Thoracic aorta (tissue), 2 donors: ENCODE data around the gene NUMA1. TPM values are rescaled to one million over a fixed set of nuclear protein-coding genes. Genes with fewer than 3 reads are reported as not detected.

Source experiments
- ATAC-seq: fragments of 150-250 bp; one replicate; pipeline ENCODE4 v1.8.0; 2017; ENCODE audit warnings: low read depth; ENCODE audit not compliant: insufficient number of reproducible peaks, low FRiP score
- DNase-seq: peaks from one replicate; pipeline ENCODE4 v3.0.0-alpha.2; 2020; ENCODE audit warnings: low spot score
- H3K27ac ChIP-seq, 2 donors: fragments of 200-600 bp; sonication (generic); 1 replicate in 1 of 2; 2 replicates in 1 of 2; pipeline ENCODE4 v1.5.1; 2016; ENCODE audit warnings: mild to moderate bottlenecking in 2 of 2, moderate library complexity in 2 of 2
- H3K27me3 ChIP-seq: fragments of 200-600 bp; sonication (generic); replicated peaks from 2 replicates; pipeline ENCODE4 v1.6.0; 2016; ENCODE audit warnings: mild to moderate bottlenecking; ENCODE audit not compliant: insufficient read depth
- H3K36me3 ChIP-seq: fragments of 200-600 bp; sonication (generic); one replicate; pipeline ENCODE4 v1.5.1; 2016
- H3K4me1 ChIP-seq, 2 donors: fragments of 200-600 bp; sonication (generic); 1 replicate in 1 of 2; 2 replicates in 1 of 2; pipeline versions ENCODE4 v1.5.1 to v1.6.0; 2016; ENCODE audit warnings: low read depth in 2 of 2, mild to moderate bottlenecking in 1 of 2; ENCODE audit not compliant: control insufficient read depth in 1 of 2
- H3K4me3 ChIP-seq: fragments of 200-600 bp; sonication (generic); 2 replicates; pipeline ENCODE4 v1.5.1; 2016; ENCODE audit warnings: mild to moderate bottlenecking
- H3K9me3 ChIP-seq: fragments of 200-600 bp; sonication (generic); 2 replicates; pipeline ENCODE4 v1.5.1; 2016
- total RNA-seq, 2 donors: library from RNA; depleted of rRNA; stranded (reverse); fragments of >200 nt; gene quantifications; one replicate each; pipeline versions ENCODE4 v1.1.0 to v1.2.3, GENCODE V29; 2016
- TF ChIP-seq, protein P1 (sequence below): fragments of 200-600 bp; sonication (generic); IDR thresholded peaks from one replicate; pipeline ENCODE4 v1.5.1; 2019; ENCODE audit warnings: antibody characterized with exemption

NUMA1 gene
- total RNA-seq, 2 donors from 2014 or later, result 282 to 286 TPM

DNA sequence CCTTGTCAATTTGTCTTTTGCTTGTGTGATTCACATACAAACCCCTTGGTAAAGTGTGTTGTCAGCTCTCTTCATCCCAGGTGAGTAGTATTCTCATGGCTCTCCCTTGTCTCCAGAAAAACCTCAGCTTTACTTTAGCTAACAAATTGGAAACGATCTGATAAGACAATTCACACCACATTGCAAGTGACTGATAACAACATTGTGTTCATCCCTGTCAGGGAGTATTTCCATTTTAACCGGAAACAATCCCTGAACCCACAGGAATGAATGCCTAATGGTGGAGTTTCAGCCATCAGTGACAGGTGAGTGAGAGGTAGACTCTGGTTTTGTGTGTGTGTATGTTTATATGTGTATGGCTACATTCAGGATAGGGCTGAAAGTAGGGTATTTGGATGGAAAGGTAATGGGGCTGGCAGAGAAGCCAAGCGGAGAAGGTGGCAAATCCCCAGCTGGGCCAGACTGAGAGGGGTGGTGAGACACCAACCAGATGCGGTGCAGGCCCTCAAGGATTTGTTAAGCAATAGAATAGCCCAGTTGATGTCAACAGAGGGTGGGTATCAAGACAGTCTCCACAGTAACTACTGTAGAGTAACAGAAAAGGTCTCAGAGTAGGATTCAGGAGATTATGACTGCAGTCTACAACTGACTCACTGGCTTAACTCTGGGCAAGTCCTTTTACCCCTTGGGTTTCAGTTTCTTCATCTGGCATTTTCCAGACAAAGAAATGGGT, 7.9 kb upstream of the NUMA1 start:
- Histone ChIP-seq H3K4me1 (peaks cover 0 to 10% of the 10 kb centered on the region in 2 donors), H3K27me3 (no peaks in the 10 kb centered on the region), H3K27ac (no peak overlapping the region), H3K36me3 (peaks cover 5% of the 10 kb centered on the region), H3K4me3 (no peak overlapping the region), H3K9me3 (no peaks in the 10 kb centered on the region)
- no peak for DNase-seq
- TF ChIP-seq, protein P1, sequence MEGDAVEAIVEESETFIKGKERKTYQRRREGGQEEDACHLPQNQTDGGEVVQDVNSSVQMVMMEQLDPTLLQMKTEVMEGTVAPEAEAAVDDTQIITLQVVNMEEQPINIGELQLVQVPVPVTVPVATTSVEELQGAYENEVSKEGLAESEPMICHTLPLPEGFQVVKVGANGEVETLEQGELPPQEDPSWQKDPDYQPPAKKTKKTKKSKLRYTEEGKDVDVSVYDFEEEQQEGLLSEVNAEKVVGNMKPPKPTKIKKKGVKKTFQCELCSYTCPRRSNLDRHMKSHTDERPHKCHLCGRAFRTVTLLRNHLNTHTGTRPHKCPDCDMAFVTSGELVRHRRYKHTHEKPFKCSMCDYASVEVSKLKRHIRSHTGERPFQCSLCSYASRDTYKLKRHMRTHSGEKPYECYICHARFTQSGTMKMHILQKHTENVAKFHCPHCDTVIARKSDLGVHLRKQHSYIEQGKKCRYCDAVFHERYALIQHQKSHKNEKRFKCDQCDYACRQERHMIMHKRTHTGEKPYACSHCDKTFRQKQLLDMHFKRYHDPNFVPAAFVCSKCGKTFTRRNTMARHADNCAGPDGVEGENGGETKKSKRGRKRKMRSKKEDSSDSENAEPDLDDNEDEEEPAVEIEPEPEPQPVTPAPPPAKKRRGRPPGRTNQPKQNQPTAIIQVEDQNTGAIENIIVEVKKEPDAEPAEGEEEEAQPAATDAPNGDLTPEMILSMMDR, result no peak
- no peak for ATAC-seq

DNA sequence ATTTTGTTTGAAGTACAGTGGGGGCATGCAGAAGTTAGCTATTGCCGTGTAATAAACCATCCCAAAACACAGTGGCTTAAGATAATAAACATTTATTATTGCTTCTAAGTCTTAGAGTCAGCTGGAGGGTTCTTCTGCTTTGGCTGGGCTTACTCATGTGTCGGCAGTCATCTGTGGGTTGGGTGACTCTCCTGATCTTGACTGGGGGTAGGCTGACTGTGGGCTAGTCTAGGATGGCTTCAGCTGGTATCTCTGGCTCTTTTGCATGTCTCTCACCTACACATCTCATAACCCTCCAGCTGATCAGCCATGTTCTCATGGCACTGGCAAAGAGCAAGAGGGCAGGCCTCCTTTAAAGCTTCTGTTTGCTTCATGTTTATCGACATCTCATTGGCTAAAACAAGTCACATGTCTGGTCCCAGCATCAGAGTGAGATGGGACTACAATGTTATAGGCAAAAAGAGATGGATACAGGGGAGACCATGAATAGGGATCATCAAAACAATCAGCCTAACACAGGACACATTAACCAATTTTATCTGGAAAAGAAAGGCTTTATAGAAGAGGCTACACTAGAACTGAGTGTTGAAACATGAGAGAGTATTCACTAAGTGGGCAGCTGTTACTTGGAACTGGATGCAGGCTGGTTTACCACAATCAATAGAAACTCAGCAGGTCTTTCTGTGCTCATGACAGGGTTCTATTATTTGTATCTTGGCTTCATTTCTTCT, 5.4 kb upstream of the NUMA1 start:
- Histone ChIP-seq H3K4me3 (no peak overlapping the region), H3K36me3 (peaks cover 5% of the 10 kb centered on the region), H3K27me3 (no peaks in the 10 kb centered on the region), H3K4me1 (peaks cover 6 to 9% of the 10 kb centered on the region in 2 donors), H3K9me3 (no peaks in the 10 kb centered on the region), H3K27ac (no peak overlapping the region)
- no peak for DNase-seq
- no peak for ATAC-seq
- TF ChIP-seq, protein P1, result no peak

DNA sequence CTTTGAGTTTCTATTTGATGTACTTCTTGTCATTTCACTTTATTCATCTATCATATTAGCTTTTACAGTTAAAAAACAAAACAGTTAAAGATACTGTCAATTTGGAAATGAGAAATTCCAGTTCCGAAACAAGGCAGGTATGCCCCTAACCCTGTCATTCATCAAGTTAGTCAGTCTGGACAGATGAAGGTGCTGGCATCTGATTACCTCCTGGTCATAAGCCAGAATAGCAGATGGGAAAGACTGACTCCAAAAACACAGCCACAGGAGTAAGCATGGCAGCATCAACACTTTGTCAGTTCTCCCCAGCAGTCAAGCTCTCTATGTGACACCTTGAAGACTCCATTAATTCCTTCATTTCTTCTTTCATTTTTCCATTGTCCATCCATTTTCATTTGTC, 4.6 kb upstream of the NUMA1 start:
- H3K36me3 ChIP-seq, result peaks cover 5% of the 10 kb centered on the region
- ATAC-seq, result no peak
- peaks cover 6 to 9% of the 10 kb centered on the region in 2 donors for H3K4me1 ChIP-seq
- no peak for DNase-seq
- H3K27ac ChIP-seq, result no peak overlapping the region
- no peak overlapping the region for H3K4me3 ChIP-seq
- no peaks in the 10 kb centered on the region for H3K27me3 ChIP-seq
- H3K9me3 ChIP-seq, result no peaks in the 10 kb centered on the region
- TF ChIP-seq, protein P1, result no peak

DNA sequence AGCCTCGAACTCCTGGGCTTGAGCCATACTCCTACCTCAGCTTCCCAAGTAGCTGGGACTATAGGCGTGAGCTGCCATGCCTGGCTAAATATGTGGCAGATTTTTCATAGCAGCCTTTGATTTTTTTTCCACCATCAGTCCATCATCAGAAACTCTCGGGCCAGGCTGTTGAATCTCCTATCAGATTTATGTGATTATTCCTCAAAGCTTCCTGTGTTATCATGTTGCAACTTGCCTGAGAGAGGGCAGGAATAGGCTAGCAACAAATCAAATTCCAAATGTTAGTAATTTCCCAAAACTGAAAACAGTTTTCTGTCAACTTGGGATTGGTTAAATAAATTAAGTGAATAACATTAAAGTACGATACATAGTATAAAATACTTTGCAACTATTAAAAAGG, 3.7 kb upstream of the NUMA1 start:
- H3K27me3 ChIP-seq, result no peaks in the 10 kb centered on the region
- DNase-seq, result no peak
- no peak for ATAC-seq
- no peak overlapping the region for H3K4me3 ChIP-seq
- TF ChIP-seq, protein P1, result no peak
- peaks cover 5% of the 10 kb centered on the region for H3K36me3 ChIP-seq
- H3K9me3 ChIP-seq, result no peaks in the 10 kb centered on the region
- H3K27ac ChIP-seq, result no peak overlapping the region
- peaks cover 12 to 16% of the 10 kb centered on the region in 2 donors for H3K4me1 ChIP-seq

DNA sequence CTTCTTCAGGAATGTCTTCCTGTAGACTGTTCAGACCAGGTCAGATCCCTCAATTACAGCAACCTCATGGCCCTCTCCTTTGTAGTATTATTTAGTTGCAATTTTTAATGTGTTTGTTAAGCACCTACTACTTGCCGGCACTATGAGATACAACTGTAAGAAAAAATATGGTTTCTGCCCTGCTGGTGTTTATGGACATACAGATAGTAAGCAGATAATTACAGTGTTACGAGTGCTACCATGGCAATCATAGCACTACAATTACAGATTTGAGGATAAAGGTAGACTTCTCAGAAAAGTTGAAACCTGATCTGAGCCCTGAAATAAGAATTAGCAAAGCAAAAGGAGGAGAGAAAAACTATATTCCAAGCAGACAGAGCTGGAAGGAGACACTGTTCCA, 3.1 kb upstream of the NUMA1 start:
- no peaks in the 10 kb centered on the region for H3K27me3 ChIP-seq
- TF ChIP-seq, protein P1, result no peak
- peaks cover 17 to 23% of the 10 kb centered on the region in 2 donors for H3K4me1 ChIP-seq
- H3K4me3 ChIP-seq, result no peak overlapping the region
- DNase-seq (no peak), ATAC-seq (no peak)
- H3K27ac ChIP-seq, result no peak overlapping the region
- no peaks in the 10 kb centered on the region for H3K9me3 ChIP-seq
- H3K36me3 ChIP-seq, result peaks cover 5% of the 10 kb centered on the region
